OCI-M1 (cell line): Measurements from ENCODE around the gene CDYL2.
"Not testable (repeated sequence)": the region's sequence is repeated elsewhere in the genome, so short reads cannot be mapped to it uniquely, and the experiment has no call there.

Experiments
- DNase-seq: peaks from one replicate; lab custom pipeline; 2025; lab: John Stamatoyannopoulos, UW

Gene CDYL2

GRCh38 chr16:80743772-80744171 lies 60.6 kb downstream of the CDYL2 start:
- no peak for DNase-seq

- DNase-seq = no peak
These were observed 61.1 kb downstream of the CDYL2 start for GRCh38 chr16:80743273-80743672.

GRCh38 chr16:80742331-80742730 lies 62.1 kb downstream of the CDYL2 start:
- DNase-seq = no peak

GRCh38 chr16:80741724-80742123 lies 62.7 kb downstream of the CDYL2 start:
- no peak for DNase-seq

DNA sequence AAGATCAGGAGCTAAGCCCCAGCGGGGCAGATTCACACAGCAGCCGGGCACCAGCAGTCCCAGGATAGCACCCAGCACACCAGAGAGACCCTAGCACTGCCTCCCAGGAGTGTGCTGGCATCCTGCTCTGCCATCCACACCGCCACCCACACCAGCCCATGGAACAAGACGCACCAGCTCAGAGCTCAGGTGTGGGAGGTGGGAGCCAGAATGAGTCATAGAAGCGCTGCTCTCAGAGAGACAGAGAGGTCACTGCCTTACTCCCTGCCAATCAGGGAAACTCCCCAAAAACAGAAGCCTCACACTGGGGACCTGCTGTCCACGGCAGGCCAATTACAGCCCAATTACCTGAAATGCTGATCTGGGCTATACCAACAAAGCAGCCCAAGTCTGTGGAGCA lies 64.9 kb downstream of the CDYL2 start:
- DNase-seq = no peak

DNA sequence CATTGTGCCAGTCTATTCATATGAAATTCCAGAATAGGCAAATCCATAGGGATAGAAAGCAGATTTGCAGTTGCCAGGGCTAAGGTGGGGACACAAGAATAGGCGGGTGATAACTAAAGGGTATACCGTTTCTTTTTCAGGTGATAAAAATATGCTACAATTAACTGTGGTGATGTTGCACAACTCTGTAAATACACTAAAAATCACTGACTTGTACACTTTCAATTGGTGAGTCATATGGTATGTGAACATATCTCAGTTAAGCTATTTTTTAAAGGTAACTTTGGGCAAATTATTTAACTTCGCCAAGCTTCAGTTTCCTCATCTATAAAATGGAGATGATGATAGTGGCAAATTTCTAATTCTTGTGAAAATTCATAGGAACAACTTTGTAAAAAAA lies 65.9 kb downstream of the CDYL2 start:
- no peak for DNase-seq

DNA sequence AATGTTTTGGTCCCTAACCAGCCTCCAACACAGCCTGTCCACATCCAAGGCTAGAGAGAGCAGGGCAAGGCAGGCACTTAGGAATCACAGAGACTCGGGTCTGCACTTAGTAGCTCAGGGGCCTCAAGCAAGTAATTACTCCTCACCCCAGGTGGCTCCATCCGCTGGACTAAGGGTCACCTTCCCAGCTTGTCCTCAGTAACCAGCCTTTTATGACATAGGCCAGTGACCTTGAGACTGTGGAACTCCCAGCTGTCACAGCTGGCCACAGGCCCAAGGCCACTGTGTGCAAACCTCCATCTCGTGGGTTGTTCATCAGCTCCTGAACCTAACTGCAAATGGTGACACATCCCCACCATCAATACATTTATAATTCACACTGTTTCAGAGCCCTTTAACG lies 68.6 kb downstream of the CDYL2 start:
- no peak for DNase-seq

DNA sequence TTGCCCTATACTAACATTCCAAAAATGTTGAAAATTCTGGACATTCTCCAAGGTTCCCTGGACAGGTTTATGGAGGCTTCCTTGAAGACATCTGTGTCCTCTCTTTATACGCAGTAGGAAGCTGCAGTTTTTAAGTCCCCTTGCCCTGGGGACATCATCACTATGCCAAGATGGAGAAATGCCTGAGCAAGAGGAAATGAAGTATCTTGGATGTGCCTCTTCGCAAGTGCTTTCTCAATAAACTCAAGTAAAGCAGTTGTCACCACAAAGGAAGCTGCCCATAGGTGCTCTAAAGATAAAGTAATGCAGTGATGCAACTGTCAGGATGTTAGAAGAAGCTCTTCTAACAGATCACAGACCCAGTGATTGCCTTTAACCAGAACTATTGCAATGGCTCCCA lies 71.0 kb downstream of the CDYL2 start:
- no peak for DNase-seq

- no peak for DNase-seq
These were observed 72.5 kb downstream of the CDYL2 start for GRCh38 chr16:80731915-80732314.

- not testable (repeated sequence) for DNase-seq
These were observed 77.2 kb downstream of the CDYL2 start for GRCh38 chr16:80727066-80727763.

- no peak for DNase-seq
These were observed 78.7 kb downstream of the CDYL2 start for GRCh38 chr16:80725566-80726162.

DNA sequence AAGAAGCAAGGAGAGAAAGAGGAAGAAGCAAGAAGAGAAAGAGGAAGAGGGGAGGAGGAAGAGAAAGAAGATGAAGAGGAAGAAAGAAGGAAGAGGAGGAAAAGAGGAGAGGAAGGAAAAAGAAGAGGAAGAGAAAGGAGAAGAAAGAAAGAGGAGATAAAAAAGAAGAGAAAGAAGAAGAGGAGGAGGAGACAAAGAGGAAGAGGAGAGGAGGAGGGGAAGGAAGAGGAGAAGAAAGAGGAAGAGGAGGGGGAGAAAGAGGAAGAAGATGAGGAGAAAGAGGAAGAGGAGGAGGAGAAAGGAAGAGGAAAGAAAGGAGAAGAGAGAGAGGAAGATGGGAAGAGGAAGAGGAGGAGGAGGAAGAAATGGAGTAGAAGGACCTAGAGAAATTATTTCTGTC lies 80.4 kb downstream of the CDYL2 start:
- no peak for DNase-seq

DNA sequence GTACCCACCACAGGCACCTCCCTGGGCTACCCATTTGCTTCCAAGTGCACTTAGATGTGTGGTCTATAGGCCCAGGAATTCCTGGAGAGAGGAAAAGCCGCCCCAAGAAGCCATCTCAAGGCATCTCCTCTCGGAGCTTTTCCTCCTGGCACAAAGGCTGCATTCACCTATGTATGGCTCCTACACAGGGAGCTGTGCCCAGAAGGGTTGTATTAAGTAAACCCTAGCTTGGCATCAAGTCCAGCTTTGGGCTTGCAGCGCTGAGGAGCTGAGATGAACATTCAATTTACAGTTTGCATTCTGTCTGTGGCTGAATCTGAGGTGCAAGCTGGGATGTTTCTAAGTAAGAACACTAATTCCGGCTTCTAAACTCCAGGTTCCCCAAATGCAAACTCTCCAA lies 81.3 kb downstream of the CDYL2 start:
- DNase-seq = no peak

DNA sequence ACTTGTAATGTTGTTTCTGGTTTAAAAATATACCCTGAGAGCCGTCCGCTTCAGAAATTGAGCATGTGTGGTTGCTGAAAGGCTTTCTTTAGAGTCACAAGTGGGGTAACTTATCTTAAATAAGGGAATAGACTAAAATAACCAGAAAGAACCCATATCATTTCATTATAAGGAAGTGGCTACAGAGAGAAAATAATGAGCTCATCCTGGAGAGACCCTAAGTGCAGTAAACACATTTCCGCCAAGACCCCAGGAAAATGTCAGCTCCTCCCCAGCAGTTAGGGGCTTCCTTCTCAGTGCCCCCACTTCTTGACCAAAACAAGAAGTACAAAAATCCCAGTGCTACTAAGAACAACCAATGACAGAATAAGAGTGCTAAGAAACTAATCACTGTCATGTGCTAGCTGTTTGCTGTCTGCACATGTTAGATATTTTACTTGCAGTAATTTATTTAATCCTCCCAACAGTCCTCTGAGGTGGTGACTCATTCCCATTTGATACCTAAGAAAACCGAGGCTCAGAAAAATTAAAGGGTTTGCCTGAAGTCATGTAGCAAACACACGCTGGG lies 83.5 kb downstream of the CDYL2 start:
- DNase-seq = no peak

GRCh38 chr16:80719573-80719972 lies 84.8 kb downstream of the CDYL2 start:
- no peak for DNase-seq

GRCh38 chr16:80718480-80719220 lies 85.7 kb downstream of the CDYL2 start:
- no peak for DNase-seq

GRCh38 chr16:80717611-80718010 lies 86.8 kb downstream of the CDYL2 start:
- DNase-seq = no peak

DNA sequence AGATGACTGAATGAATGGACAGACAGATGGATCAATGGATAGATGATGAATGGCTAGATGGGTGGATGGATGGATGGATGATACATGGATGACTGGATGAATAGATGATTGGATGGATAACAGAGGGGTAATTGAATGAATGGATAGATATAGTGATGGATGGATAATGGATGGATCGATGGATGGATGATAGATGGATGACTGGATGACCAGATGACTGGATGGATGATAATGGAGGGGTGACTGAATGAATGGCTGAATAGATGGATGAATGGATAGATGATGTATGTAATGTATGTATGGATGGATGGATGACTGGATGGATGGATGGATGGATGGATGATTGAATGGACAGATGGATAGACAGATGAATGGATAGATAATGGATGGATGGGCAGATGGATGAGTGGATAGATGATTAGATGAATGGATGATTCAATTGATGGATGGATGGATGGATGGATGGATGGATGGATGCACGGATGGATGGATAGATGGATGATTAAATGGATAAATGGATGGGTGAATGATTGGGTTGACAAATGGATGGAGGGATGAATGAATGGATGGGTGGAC lies 87.7 kb downstream of the CDYL2 start:
- no peak for DNase-seq

DNA sequence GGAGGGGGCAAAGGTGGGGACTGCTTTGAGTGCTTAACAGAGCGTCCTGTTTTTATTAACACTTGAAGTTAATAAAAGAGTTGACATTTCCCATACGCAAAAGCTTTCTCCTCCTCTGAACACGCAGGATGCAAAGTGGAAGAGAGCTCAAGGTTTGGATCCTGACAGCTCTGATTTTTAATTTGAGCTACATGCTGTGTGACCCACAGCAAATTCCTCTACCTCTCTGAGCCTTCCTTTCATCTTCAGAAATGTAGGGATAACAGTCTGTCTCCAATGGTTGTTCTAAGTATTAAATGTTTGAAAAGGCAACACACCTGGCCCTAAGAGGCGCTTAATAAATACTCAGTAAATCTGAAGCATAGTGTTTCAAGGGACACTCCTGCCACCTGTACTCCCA lies 93.0 kb downstream of the CDYL2 start:
- DNase-seq = no peak

DNA sequence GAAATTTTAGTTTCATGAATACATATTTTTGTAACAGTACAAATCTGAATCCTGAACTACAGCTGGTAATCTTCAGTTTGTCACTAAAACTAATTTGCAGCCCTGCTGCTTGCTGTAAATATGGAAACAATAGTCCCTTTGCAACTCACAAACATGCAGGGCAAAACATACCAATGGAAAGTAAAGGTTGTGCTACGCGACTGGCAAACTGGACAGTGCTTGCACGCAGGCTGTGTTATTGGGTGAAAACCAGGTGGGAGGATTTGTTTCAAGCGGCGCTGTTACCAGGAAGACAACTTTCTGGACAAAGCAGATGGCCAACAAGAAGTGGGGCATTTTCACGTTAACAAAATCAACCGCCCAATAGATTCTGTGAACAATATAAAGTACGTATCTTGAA lies 93.5 kb downstream of the CDYL2 start:
- DNase-seq = no peak

DNA sequence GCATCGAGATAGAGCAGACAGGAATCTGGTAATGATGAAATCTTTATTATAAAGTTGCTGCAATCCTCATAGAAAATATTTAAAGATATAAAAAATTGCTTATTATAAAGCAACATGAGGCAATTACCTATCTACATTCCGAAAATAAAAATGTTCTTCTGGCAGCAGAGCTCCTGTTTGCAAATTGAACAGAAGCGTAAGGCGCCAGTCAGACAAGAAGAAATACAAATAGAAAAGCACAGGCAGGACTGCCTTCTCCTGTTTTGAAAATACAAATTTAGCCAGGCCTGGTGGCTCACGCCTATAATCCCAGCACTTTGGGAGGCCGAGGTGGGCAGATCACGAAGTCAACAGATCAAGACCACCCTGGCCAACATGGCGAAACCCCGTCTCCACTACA lies 95.6 kb downstream of the CDYL2 start:
- no peak for DNase-seq

- no peak for DNase-seq
These were observed 96.7 kb downstream of the CDYL2 start for GRCh38 chr16:80707686-80708085.

GRCh38 chr16:80705596-80705995 lies 98.8 kb downstream of the CDYL2 start:
- DNase-seq = no peak
